DOHH2 (cell line): ENCODE data around the gene BRD2.

ENCODE experiments used
- H3F3A ChIP-seq: fragments of 200-600 bp; sonication (generic), shearing (Covaris generic); 2 replicates; pipeline ENCODE4 v1.6.0; 2016; ENCODE audit warnings: antibody characterized with exemption, mild to moderate bottlenecking; ENCODE audit not compliant: control insufficient read depth, insufficient read depth
- H3K27ac ChIP-seq: fragments of 200-600 bp; sonication (generic); 2 replicates; pipeline ENCODE4 v1.5.1; 2014; ENCODE audit warnings: low read depth, mild to moderate bottlenecking, low read length, moderate library complexity
- H3K27me3 ChIP-seq: fragments of 200-600 bp; sonication (generic); 2 replicates; pipeline ENCODE4 v1.6.1; 2014; ENCODE audit warnings: mild to moderate bottlenecking, low read length, mixed read lengths; ENCODE audit not compliant: control insufficient read depth
- H3K36me3 ChIP-seq: fragments of 200-600 bp; sonication (generic); 2 replicates; pipeline ENCODE4 v1.6.1; 2014; ENCODE audit warnings: mild to moderate bottlenecking, low read length, moderate library complexity, mixed read lengths; ENCODE audit not compliant: control insufficient read depth
- H3K4me1 ChIP-seq: fragments of 200-600 bp; sonication (generic); 2 replicates; pipeline ENCODE4 v1.6.1; 2014; ENCODE audit warnings: mild to moderate bottlenecking, low read length, mixed read lengths; ENCODE audit not compliant: control insufficient read depth
- H3K4me2 ChIP-seq: fragments of 200-600 bp; sonication (generic); 2 replicates; pipeline ENCODE4 v1.6.0; 2014; ENCODE audit warnings: mild to moderate bottlenecking, low read length, moderate library complexity
- H3K4me3 ChIP-seq: fragments of 200-600 bp; sonication (generic); 2 replicates; pipeline ENCODE4 v1.5.1; 2014; ENCODE audit warnings: mild to moderate bottlenecking, low read length, mixed read lengths
- H3K79me2 ChIP-seq: fragments of 200-600 bp; sonication (generic); 2 replicates; pipeline ENCODE4 v1.6.1; 2014; ENCODE audit warnings: mild to moderate bottlenecking, low read length, mixed read lengths; ENCODE audit not compliant: control insufficient read depth
- H3K9me2 ChIP-seq: fragments of 200-600 bp; sonication (generic); replicated peaks from 2 replicates; pipeline ENCODE4 v1.6.1; 2014; ENCODE audit warnings: mild to moderate bottlenecking, low read length, mixed read lengths; ENCODE audit not compliant: control insufficient read depth
- H3K9me3 ChIP-seq: fragments of 200-600 bp; sonication (generic); 2 replicates; pipeline ENCODE4 v1.6.1; 2014; ENCODE audit warnings: antibody characterized with exemption, low read length, mixed read lengths; ENCODE audit not compliant: control insufficient read depth, insufficient read depth
- H4K20me1 ChIP-seq: fragments of 200-600 bp; sonication (generic); 2 replicates; pipeline ENCODE4 v1.6.0; 2014; ENCODE audit warnings: low read depth, mild to moderate bottlenecking, antibody characterized with exemption, low read length, moderate library complexity; ENCODE audit not compliant: control insufficient read depth, insufficient read depth
- EZH2phosphoT487 ChIP-seq: fragments of 200-600 bp; sonication (generic); IDR thresholded peaks from 2 replicates; pipeline ENCODE4 v1.6.1; 2017; ENCODE audit warnings: borderline replicate concordance, mild to moderate bottlenecking, antibody characterized with exemption, low read length, moderate library complexity, mixed read lengths
- TF ChIP-seq, protein P1 (sequence below): fragments of 200-600 bp; sonication (generic); IDR thresholded peaks from one replicate; pipeline ENCODE4 v1.5.1; 2014; ENCODE audit warnings: antibody characterized with exemption, mild to moderate bottlenecking, low read depth, low read length; ENCODE audit not compliant: poor library complexity, severe bottlenecking

Gene BRD2

DNA sequence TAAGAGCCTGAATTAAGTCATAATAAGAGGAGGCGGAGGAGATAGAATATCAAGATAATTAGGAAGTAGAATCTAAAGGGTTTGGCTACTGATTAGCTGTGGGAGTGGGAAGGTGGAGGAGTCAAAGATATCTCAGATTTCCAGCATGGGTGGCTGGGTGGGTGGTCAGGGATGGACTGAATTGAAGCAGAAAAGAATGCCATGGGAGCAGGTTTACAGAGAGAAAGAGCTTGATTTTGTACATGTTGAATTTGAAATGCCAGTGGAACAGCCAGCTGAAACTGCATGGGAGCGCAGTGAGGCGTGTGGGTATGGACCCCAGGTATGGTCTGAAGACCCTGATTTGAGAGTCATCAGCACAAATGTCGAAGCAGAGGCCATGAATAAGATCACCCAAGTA, 14.1 kb upstream of the BRD2 start:
- Histone ChIP-seq H3F3A (peaks cover 30% of the 10 kb centered on the region), H3K27me3 (no peaks in the 10 kb centered on the region), H4K20me1 (no peaks in the 10 kb centered on the region), H3K4me1 (peaks cover 76% of the 10 kb centered on the region), H3K9me3 (no peaks in the 10 kb centered on the region), H3K9me2 (no peaks in the 10 kb centered on the region), H3K4me2 (peak overlapping the region; percentile 90), H3K36me3 (peaks cover 13% of the 10 kb centered on the region), H3K4me3 (peak overlapping the region; percentile 57; the same call in 1 of the 2 replicates), H3K79me2 (peaks cover 40% of the 10 kb centered on the region), H3K27ac (peak overlapping the region; percentile 84)
- no peak for TF ChIP-seq EZH2phosphoT487
- TF ChIP-seq, protein P1, sequence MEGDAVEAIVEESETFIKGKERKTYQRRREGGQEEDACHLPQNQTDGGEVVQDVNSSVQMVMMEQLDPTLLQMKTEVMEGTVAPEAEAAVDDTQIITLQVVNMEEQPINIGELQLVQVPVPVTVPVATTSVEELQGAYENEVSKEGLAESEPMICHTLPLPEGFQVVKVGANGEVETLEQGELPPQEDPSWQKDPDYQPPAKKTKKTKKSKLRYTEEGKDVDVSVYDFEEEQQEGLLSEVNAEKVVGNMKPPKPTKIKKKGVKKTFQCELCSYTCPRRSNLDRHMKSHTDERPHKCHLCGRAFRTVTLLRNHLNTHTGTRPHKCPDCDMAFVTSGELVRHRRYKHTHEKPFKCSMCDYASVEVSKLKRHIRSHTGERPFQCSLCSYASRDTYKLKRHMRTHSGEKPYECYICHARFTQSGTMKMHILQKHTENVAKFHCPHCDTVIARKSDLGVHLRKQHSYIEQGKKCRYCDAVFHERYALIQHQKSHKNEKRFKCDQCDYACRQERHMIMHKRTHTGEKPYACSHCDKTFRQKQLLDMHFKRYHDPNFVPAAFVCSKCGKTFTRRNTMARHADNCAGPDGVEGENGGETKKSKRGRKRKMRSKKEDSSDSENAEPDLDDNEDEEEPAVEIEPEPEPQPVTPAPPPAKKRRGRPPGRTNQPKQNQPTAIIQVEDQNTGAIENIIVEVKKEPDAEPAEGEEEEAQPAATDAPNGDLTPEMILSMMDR, result no peak

- TF ChIP-seq, protein P1, result peak; percentile 81
- TF ChIP-seq EZH2phosphoT487, result no peak
- Histone ChIP-seq H3K27me3 (no peaks in the 10 kb centered on the region), H3K36me3 (peaks cover 4% of the 10 kb centered on the region), H3K79me2 (peaks cover 31% of the 10 kb centered on the region), H3K9me2 (no peaks in the 10 kb centered on the region), H3K9me3 (no peaks in the 10 kb centered on the region), H4K20me1 (no peaks in the 10 kb centered on the region), H3K4me2 (peak overlapping the region; percentile 90), H3K4me1 (peaks cover 67% of the 10 kb centered on the region), H3K4me3 (peak overlapping the region; percentile 57), H3F3A (peaks cover 30% of the 10 kb centered on the region), H3K27ac (peak overlapping the region; percentile 84)
Measured at GRCh38 chr6:32954986-32955802, 13.2 kb upstream of the BRD2 start.

- H3K4me2 ChIP-seq, result peak overlapping the region; percentile 90
- H3K27me3 ChIP-seq, result no peaks in the 10 kb centered on the region
- H4K20me1 ChIP-seq, result no peaks in the 10 kb centered on the region
- TF ChIP-seq, protein P1, result no peak
- no peak for TF ChIP-seq EZH2phosphoT487
- H3K4me3 ChIP-seq, result peak overlapping the region; percentile 57
- no peaks in the 10 kb centered on the region for H3K9me3 ChIP-seq
- no peaks in the 10 kb centered on the region; the same call in 1 of the 2 replicates for H3K36me3 ChIP-seq
- peak overlapping the region; percentile 84 for H3K27ac ChIP-seq
- peaks cover 27% of the 10 kb centered on the region for H3K79me2 ChIP-seq
- peaks cover 30% of the 10 kb centered on the region for H3F3A ChIP-seq
- no peaks in the 10 kb centered on the region for H3K9me2 ChIP-seq
- H3K4me1 ChIP-seq, result peaks cover 57% of the 10 kb centered on the region
Measured at GRCh38 chr6:32956176-32956575, 12.2 kb upstream of the BRD2 start.
